Gastrocnemius medialis (tissue), 4 donors: ENCODE measurements around the gene KLHL12. TPM values are rescaled to one million over a fixed set of nuclear protein-coding genes. Genes with fewer than 3 reads are reported as not detected.

Experiments used
- ATAC-seq, 2 donors: fragments of 150-250 bp; one replicate each; pipeline ENCODE4 v1.9.1; 2016
- DNase-seq, 2 donors: peaks; one replicate each; pipeline ENCODE4 v3.0.0-alpha.2; 2019
- H3K27ac ChIP-seq, 4 donors: fragments of 200-600 bp; sonication (generic); 1 replicate in 1 of 4; 2 replicates in 3 of 4; pipeline ENCODE4 v1.5.1; 2016 to 2018; ENCODE audit warnings: mild to moderate bottlenecking in 2 of 4, moderate library complexity in 1 of 4
- H3K27me3 ChIP-seq, 3 donors: fragments of 200-600 bp; sonication (generic) in 2 of 3; 1 replicate in 1 of 3; 2 replicates in 2 of 3; pipeline versions ENCODE4 v1.5.1 to v1.6.0; 2016 to 2019; ENCODE audit warnings: mild to moderate bottlenecking in 1 of 3, moderate library complexity in 1 of 3
- H3K36me3 ChIP-seq, 2 donors: fragments of 200-600 bp; sonication (generic) in 1 of 2; one replicate each; pipeline ENCODE4 v1.5.1; 2017 to 2018
- H3K4me1 ChIP-seq, 2 donors: fragments of 200-600 bp; sonication (generic) in 1 of 2; one replicate each; pipeline ENCODE4 v1.5.1; 2016 to 2017; ENCODE audit warnings: mild to moderate bottlenecking in 2 of 2
- H3K4me3 ChIP-seq, 4 donors: fragments of 200-600 bp; sonication (generic) in 3 of 4; 1 replicate in 1 of 4; 2 replicates in 3 of 4; pipeline ENCODE4 v1.5.1; 2016 to 2019; ENCODE audit warnings: mild to moderate bottlenecking in 2 of 4
- H3K9me3 ChIP-seq, 3 donors: fragments of 200-600 bp; sonication (generic) in 2 of 3; 1 replicate in 1 of 3; 2 replicates in 2 of 3; pipeline ENCODE4 v1.5.1; 2016 to 2019
- POLR2A ChIP-seq, 2 donors: fragments of 450-650 bp; IDR thresholded peaks; one replicate each; pipeline ENCODE4 v1.6.1; 2017; ENCODE audit warnings: antibody characterized with exemption in 2 of 2, mild to moderate bottlenecking in 2 of 2, moderate library complexity in 2 of 2
- in situ Hi-C, 4 donors: fragments of 200-750 bp; cut with MboI; loops; one replicate each; pipeline versions ENCODE4 v1.15.0 to v1.8.0; 2017; ENCODE audit warnings: low sequenced_read_pairs in 4 of 4
- intact Hi-C: fragments of 100-400 bp; cut with DNase I; formaldehyde crosslinking; loops from one replicate; pipeline ENCODE4 v1.15.1; 2023; ENCODE audit warnings: low total_unique reads
- total RNA-seq, 4 donors: library from RNA; depleted of rRNA; stranded (reverse); fragments of >200 nt; gene quantifications; one replicate each; pipeline versions ENCODE4 v1.1.0 to v1.2.3, GENCODE V29; 2016
- TF ChIP-seq, protein P1 (sequence below), 5 experiments: fragments of 450-650 bp in 3 of 5; fragments of 200-600 bp in 2 of 5; sonication (generic) in 2 of 5; IDR thresholded peaks in 4 of 5; conservative IDR thresholded peaks in 1 of 5; 1 replicate in 4 of 5; 2 replicates in 1 of 5; pipeline ENCODE4 v1.5.1; 2016 to 2019; ENCODE audit warnings: antibody characterized with exemption in 5 of 5, mild to moderate bottlenecking in 3 of 5, moderate library complexity in 3 of 5

Gene KLHL12
- total RNA-seq, 4 donors from 2014 or later, result 12.1 to 24.0 (median 12.6) TPM

DNA sequence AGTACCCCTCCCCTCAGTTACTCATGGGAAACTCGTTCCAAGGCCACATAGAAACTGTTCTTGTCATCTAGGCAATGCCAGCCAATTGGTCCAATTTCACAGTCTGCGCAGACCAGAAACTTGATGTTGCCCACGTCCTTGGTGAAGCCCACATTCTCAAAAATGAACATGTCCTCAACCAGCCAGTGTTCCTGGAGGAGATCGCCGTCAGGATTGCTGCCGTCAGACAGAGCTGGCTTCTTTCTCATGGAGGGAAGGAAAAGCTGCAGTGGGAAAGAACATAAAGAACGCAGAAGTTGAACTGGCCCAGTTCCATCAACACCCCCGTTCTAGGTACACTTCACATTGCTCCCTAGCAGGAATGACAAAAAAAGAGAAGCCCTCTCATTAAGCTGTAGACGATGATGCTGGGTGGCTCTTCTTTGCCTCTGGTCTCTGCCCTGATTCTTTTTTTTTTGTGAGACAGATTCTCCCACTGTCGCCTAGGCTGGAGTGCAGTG, 46.0 kb downstream of the KLHL12 start:
- no peak for ATAC-seq
- H3K36me3 ChIP-seq, result peaks cover 0 to 24% of the 10 kb centered on the region in 2 donors
- H3K27me3 ChIP-seq, result no peaks in the 10 kb centered on the region
- in situ Hi-C loops, result no loop called here
- intact Hi-C loops, result no loop called here
- no peaks in the 10 kb centered on the region for H3K9me3 ChIP-seq
- TF ChIP-seq POLR2A (IDR thresholded peaks at IDR 0.05), result no peak
- TF ChIP-seq, protein P1, sequence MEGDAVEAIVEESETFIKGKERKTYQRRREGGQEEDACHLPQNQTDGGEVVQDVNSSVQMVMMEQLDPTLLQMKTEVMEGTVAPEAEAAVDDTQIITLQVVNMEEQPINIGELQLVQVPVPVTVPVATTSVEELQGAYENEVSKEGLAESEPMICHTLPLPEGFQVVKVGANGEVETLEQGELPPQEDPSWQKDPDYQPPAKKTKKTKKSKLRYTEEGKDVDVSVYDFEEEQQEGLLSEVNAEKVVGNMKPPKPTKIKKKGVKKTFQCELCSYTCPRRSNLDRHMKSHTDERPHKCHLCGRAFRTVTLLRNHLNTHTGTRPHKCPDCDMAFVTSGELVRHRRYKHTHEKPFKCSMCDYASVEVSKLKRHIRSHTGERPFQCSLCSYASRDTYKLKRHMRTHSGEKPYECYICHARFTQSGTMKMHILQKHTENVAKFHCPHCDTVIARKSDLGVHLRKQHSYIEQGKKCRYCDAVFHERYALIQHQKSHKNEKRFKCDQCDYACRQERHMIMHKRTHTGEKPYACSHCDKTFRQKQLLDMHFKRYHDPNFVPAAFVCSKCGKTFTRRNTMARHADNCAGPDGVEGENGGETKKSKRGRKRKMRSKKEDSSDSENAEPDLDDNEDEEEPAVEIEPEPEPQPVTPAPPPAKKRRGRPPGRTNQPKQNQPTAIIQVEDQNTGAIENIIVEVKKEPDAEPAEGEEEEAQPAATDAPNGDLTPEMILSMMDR (IDR thresholded peaks at IDR 0.05 in 4 of 5, conservative IDR thresholded peaks at IDR 0.05 in 1 of 5), result no peak
- DNase-seq, result no peak
- H3K27ac ChIP-seq, result no peak overlapping the region
- H3K4me3 ChIP-seq, result no peak overlapping the region
- no peaks in the 10 kb centered on the region for H3K4me1 ChIP-seq

DNA sequence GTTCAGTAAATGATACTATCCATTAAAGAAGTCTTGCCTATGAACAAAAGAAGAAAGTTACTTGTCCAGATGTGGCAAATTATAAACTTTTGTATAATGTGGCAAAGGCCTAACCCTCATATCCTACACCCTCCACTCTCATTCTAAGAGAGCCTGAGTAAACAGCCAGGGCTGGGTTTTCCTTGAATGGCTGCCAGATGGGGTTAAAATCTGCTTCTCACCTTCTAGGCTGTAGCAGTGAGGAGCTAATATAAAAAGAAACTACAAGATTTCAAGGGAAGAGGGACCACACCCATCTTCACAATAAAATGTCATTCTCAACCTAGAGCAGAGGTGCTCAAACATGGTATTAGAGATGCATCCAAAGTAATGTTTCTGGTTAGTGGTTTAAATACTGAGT, 47.0 kb downstream of the KLHL12 start:
- DNase-seq (no peak), ATAC-seq (no peak)
- in situ Hi-C loops (no loop called here), intact Hi-C loops (no loop called here)
- peaks cover 0 to 24% of the 10 kb centered on the region in 2 donors for H3K36me3 ChIP-seq
- H3K9me3 ChIP-seq, result no peaks in the 10 kb centered on the region
- TF ChIP-seq, protein P1 (IDR thresholded peaks at IDR 0.05 in 4 of 5, conservative IDR thresholded peaks at IDR 0.05 in 1 of 5), result no peak
- TF ChIP-seq POLR2A (IDR thresholded peaks at IDR 0.05), result no peak
- H3K4me1 ChIP-seq, result no peaks in the 10 kb centered on the region
- H3K27me3 ChIP-seq, result no peaks in the 10 kb centered on the region
- no peak overlapping the region for H3K27ac ChIP-seq
- H3K4me3 ChIP-seq, result no peak overlapping the region

DNA sequence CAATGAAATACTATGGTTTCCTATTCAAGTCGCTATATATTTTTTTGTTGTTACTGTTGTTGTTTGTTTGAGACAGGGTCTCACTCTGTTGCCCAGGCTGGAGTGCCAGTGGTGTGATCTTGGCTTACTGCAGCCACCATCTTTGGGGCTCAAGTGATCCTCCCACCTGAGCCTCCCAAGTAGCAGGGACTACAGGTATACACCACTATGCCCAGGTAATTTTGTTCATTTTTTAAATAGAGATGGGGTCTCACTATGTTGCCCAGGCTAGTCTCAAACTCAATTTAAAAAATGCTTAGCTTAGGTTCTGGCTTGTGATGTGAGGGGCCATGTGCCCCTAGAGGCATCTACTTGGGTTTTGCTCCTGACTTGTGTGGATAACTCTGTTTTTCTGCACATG, 47.9 kb downstream of the KLHL12 start:
- intact Hi-C loops, result no loop called here
- in situ Hi-C loops, result no loop called here
- ATAC-seq, result no peak

DNA sequence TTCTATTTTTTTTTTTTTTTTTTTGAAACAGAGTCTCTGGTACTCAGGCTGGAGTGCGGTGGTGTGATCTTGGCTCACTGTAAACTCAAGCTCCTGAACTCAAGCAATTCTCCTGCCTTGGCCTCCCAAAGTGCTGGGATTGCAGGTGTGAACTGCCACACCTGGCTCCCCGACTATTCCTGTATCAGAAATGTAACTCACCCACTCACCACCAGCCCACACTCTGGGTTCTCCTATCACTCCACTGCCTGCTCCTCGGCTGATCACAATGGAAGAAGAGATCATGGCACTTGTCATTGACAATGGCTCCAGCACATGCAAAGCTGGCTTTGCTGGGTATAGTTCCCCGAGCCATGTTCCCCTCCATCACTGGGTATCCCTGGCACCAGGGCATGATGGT, 54.0 kb downstream of the KLHL12 start:
- TF ChIP-seq, protein P1 (IDR thresholded peaks at IDR 0.05 in 4 of 5, conservative IDR thresholded peaks at IDR 0.05 in 1 of 5), result no peak
- no peak for TF ChIP-seq POLR2A (IDR thresholded peaks at IDR 0.05)
- Histone ChIP-seq H3K4me1 (no peaks in the 10 kb centered on the region), H3K27ac (no peak overlapping the region), H3K4me3 (no peak overlapping the region), H3K27me3 (no peaks in the 10 kb centered on the region), H3K9me3 (no peaks in the 10 kb centered on the region), H3K36me3 (no peaks in the 10 kb centered on the region)
- in situ Hi-C loops, result no loop called here
- DNase-seq (no peak), ATAC-seq (no peak)
- intact Hi-C loops, result no loop called here

More for the DNA sequence above, 47.9 kb downstream of the KLHL12 start:
- Histone ChIP-seq H3K27ac (no peak overlapping the region), H3K4me3 (no peak overlapping the region), H3K9me3 (no peaks in the 10 kb centered on the region), H3K36me3 (peaks cover 0 to 24% of the 10 kb centered on the region in 2 donors), H3K27me3 (no peaks in the 10 kb centered on the region), H3K4me1 (no peaks in the 10 kb centered on the region)
- TF ChIP-seq POLR2A (IDR thresholded peaks at IDR 0.05), result no peak
- TF ChIP-seq, protein P1 (IDR thresholded peaks at IDR 0.05 in 4 of 5, conservative IDR thresholded peaks at IDR 0.05 in 1 of 5), result no peak
- DNase-seq, result no peak

DNA sequence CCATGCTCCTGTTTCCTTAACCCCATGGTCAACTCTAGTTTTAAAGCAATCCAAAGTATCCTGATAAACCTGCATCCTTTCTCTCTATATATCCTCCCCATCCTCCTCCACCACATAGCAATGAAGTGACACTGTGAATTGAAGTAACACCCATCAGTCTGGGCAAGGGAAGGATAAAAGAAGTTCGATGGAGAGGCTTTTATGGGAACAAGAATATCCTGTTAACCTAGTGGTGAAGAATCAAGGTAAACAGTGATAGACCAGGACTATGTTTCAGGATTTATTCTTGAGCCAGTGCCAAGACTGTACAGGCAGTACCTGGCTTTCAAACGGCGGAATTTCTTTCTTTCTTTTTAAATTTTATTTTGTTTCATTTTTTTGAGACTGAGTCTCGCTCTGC, 55.7 kb downstream of the KLHL12 start:
- TF ChIP-seq, protein P1 (IDR thresholded peaks at IDR 0.05 in 4 of 5, conservative IDR thresholded peaks at IDR 0.05 in 1 of 5), result no peak
- no peak for TF ChIP-seq POLR2A (IDR thresholded peaks at IDR 0.05)
- Histone ChIP-seq H3K36me3 (no peaks in the 10 kb centered on the region), H3K4me3 (no peak overlapping the region), H3K27me3 (no peaks in the 10 kb centered on the region), H3K9me3 (no peaks in the 10 kb centered on the region), H3K4me1 (no peaks in the 10 kb centered on the region), H3K27ac (no peak overlapping the region)
- ATAC-seq (no peak), DNase-seq (no peak)
- intact Hi-C loops (no loop called here), in situ Hi-C loops (no loop called here)
